Hematopoietic multipotent progenitor cell (in vitro differentiated cells): ENCODE results near the gene NOPCHAP1. TPM values are rescaled to one million over a fixed set of nuclear protein-coding genes. Genes with fewer than 3 reads are reported as not detected.

Experiments
- DNase-seq, 3 donors: peaks; one replicate each; pipeline ENCODE4 v3.0.0-alpha.2; 2011 to 2015; ENCODE audit warnings: low read depth in 2 of 3, low spot score in 2 of 3
- total RNA-seq: library from RNA; depleted of rRNA; stranded (reverse); fragments of >200 nt; gene quantifications from one replicate; pipeline ENCODE4 v1.2.3, GENCODE V29; 2012

The NOPCHAP1 gene
- total RNA-seq, 1 donor = 3.8 TPM

DNA sequence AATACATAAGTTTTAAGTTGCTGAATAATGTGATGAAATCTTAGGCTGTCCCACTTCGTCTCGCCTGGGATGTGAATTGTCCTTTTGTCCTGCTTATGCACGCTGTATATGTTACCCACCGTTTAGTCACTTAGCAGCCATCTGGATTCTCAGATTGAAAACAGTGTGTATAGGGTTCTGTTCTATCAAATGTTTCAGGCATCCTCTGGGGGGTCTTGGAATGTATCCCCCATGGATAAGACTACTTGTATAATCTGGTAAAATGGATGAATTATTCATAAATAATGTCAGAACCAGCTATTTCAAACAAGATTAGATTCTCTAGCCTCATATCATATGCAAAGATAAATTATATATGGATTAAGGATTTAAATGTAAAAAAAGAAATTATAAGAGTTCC is 29.4 kb downstream of the NOPCHAP1 start:
- DNase-seq = no peak

DNA sequence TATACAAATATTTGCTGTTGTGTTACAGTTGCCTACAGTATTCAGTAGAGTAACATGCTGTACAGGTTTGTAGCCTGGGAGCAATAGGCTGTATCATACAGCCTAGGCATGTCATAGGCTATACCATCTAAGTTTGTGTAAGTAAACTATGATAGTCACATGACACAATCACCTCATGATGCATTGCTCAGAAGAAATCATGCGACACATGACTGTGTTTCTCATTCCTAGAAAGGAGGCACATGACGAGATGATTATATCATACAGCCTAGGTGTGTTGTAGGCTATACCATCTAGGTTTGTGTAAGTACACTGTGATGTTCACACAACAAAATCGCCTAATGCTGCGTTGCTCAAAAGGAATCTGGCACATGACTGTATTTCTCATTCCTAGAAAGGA is 31.9 kb downstream of the NOPCHAP1 start:
- DNase-seq = no peak

- no peak for DNase-seq
These were observed 32.7 kb downstream of the NOPCHAP1 start for GRCh38 chr12:105018776-105019175.

DNA sequence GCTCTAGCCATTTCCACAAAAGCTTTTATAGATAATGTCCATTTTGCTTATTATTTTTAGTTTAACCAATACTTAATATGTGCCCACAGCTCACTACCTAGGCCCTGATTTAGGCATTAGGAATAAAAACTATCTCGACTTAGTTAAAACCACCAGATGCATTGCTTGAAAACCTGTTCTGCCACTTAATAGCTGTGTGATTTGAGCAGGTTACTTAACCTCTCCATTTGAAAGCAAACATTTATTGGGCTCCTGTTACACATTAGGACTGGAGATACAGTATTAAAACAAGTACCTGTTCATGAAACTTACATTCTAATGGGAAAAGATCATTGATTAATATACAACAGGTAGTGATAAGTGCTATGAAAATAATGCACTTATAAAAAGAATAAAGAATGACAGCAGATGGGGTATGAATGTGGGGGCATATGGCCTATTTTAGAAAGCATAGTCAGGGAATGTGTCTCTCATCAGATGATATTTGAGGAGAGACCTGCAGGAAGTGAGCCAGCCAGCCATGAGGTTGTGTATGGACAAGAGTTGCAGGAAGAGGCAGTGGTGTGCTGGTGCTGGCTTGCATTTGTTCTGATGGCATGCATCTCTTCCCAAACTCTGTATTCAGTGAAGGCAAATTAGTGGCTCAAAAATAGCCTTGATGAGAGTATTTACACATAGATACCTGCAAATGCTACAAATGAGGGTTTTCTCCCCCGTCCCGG is 34.3 kb downstream of the NOPCHAP1 start:
- DNase-seq = no peak

GRCh38 chr12:105024928-105025327 is 38.8 kb downstream of the NOPCHAP1 start:
- DNase-seq = no peak

DNA sequence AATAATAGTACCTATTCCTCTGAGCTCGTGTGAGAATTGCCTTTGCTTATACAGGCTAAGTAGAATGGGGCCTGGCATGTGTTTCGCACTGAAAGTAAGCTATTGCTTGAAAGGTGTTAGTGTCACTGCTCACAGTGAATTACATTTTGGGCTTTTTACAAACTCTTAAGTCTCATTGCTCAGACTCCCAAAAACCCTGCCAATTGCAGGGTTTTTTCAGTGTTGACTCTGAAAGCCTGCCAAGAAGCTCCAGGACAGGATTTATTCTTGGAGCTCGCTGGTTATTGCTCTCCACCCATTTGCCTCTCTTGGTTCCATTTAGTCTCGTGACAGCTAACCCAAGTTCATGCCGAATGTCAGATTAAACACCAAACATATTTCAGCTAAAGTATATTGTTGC is 39.8 kb downstream of the NOPCHAP1 start:
- no peak for DNase-seq

GRCh38 chr12:105026411-105026810 is 40.3 kb downstream of the NOPCHAP1 start:
- no peak for DNase-seq

DNA sequence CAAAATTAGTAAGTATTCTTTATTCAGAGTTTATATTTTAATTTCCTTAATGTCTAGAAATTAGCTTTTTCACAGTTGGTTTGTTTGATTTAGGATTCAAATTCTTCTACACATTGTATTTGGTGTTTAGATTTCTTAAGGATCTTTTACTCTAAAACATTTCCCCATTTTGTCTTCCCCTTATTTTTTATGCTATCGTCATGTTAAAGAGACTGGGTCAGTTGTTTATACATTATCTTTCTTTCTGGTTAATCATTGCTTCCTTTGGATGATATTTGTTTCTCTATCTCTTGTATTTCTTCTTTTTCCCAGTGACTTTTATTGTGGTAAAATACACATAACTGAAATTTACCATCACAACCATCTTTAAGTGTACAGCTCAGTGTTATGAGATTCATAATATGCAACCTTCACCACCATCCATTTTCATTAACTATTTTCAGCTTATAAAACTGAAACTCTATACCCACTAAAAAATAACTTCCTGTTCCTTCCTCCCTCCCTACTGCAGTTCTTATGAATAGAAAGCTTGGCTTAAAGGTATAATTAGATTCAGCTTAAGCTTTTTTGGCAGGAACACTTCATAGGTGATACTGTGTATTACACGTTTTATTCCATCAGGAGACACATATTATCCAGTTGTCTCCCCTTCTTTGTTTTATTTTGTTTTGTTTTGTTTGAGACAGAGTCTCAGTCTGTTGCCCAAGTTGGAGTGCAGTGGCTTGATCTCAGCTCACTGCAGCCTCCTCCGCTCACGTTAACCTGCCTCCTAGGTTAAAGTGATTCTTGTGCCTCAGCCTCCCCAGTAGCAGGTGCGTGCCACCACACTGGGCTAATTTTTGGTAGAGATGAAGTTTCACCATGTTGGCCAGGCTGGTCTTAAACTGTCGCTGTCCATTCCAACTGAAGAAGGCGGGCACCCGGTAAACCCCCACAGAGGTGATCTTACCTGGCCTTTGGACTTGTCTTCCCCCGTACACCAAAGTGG is 45.0 kb downstream of the NOPCHAP1 start:
- peak in 1 of 3 donors; percentile 18 for DNase-seq

- no peak for DNase-seq
These were observed 46.7 kb downstream of the NOPCHAP1 start for GRCh38 chr12:105032703-105033357.

DNA sequence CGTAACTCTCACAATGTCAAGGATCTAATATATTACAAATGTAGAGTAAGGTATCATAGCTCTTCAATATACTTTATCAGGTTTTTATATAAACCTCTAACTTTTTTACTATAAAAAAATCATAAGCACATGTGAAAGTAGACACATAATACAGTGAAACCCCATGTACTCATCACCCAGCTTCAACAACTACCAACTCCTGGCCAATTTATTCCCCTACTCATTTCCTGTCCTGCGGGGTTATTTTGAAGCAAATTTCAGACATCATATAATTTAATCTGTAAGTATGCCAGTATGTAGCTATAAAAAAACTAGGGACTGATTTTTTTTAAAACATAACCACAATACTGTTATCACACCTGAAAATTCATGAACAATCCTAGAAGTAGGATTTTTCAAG is 47.7 kb downstream of the NOPCHAP1 start:
- DNase-seq = peak in 1 of 3 donors; percentile 6

Other genes with a start within 250 kb of the NOPCHAP1 start
- 1.1 TPM for gene SLC41A2, start 28.0 kb upstream of the NOPCHAP1 start, total RNA-seq
- gene ALDH1L2, start 98.1 kb downstream of the NOPCHAP1 start, total RNA-seq = under 0.01 TPM
- 35.5 TPM for gene WASHC4, start 121.4 kb downstream of the NOPCHAP1 start, total RNA-seq
- 21.5 TPM for gene APPL2, start 249.9 kb downstream of the NOPCHAP1 start, total RNA-seq